AG08396 (cell line): ENCODE measurements around the gene RPL7A.
A peak's percentile ranks its signal among the peaks of the same experiment; 100 is the strongest.
"Not testable (repeated sequence)": the region's sequence is repeated elsewhere in the genome, so short reads cannot be mapped to it uniquely, and the experiment has no call there.

ENCODE experiments used
- DNase-seq: peaks from one replicate; pipeline ENCODE4 v3.0.0; 2012; ENCODE audit warnings: low spot score, mixed read lengths

Gene RPL7A

GRCh38 chr9:133347985-133348717 is at the start of gene RPL7A, which contains the start of gene MED22:
TSS of gene RPL7A (plus strand) at chr9:133348218. CDS start at chr9:133348244, 26 bp downstream.
TSS of gene MED22 (minus strand) at chr9:133348131. CDS start at chr9:133346662, 1,469 bp downstream.
- DNase-seq, result peak; percentile 94

- DNase-seq, result not testable (repeated sequence)
Observed at GRCh38 chr9:133299996-133300395, 48.0 kb upstream of the RPL7A start.

GRCh38 chr9:133301253-133302230 is 46.5 kb upstream of the RPL7A start:
- no peak for DNase-seq

- DNase-seq, result no peak
Observed at GRCh38 chr9:133303266-133304157, 44.5 kb upstream of the RPL7A start.

GRCh38 chr9:133304158-133304470 is 43.9 kb upstream of the RPL7A start:
- DNase-seq, result no peak

GRCh38 chr9:133304477-133305377 is 43.3 kb upstream of the RPL7A start:
- DNase-seq, result no peak

- no peak for DNase-seq
Observed at GRCh38 chr9:133305731-133306130, 42.3 kb upstream of the RPL7A start.

- DNase-seq, result no peak
Observed at GRCh38 chr9:133306242-133307204, 41.5 kb upstream of the RPL7A start.

GRCh38 chr9:133307301-133307700 is 40.7 kb upstream of the RPL7A start:
- no peak for DNase-seq

GRCh38 chr9:133309608-133310007 is 38.4 kb upstream of the RPL7A start:
- DNase-seq, result no peak

- no peak for DNase-seq
Observed at GRCh38 chr9:133315997-133316396, 32.0 kb upstream of the RPL7A start.

- not testable (repeated sequence) for DNase-seq
Observed at GRCh38 chr9:133317551-133317950, 30.5 kb upstream of the RPL7A start.

GRCh38 chr9:133320421-133320881 is 27.6 kb upstream of the RPL7A start:
- no peak for DNase-seq

- DNase-seq, result no peak
Observed at GRCh38 chr9:133321411-133321935, 26.5 kb upstream of the RPL7A start.

- no peak for DNase-seq
Observed at GRCh38 chr9:133322701-133323100, 25.3 kb upstream of the RPL7A start.

- DNase-seq, result no peak
Observed at GRCh38 chr9:133323211-133323610, 24.8 kb upstream of the RPL7A start.

GRCh38 chr9:133323991-133324703 is 23.9 kb upstream of the RPL7A start:
- DNase-seq, result no peak

GRCh38 chr9:133327021-133327420 is 21.0 kb upstream of the RPL7A start:
- not testable (repeated sequence) for DNase-seq
